Skeletal muscle tissue (tissue), 4 donors: Measurements from ENCODE around the gene NDUFAF5. TPM values are rescaled to one million over a fixed set of nuclear protein-coding genes. Genes with fewer than 3 reads are reported as not detected.
"Not testable (repeated sequence)": the region's sequence is repeated elsewhere in the genome, so short reads cannot be mapped to it uniquely, and the experiment has no call there.

Experiments used
- H3K27ac ChIP-seq: one replicate; pipeline ENCODE4 v1.7.0; 2013; ENCODE audit warnings: mild to moderate bottlenecking, low read depth, low read length, inconsistent platforms
- H3K27me3 ChIP-seq, 3 donors: one replicate each; pipeline ENCODE4 v1.7.0; 2013; ENCODE audit warnings: low read length in 3 of 3; ENCODE audit not compliant: control insufficient read depth in 3 of 3, insufficient read depth in 3 of 3
- H3K36me3 ChIP-seq, 3 donors: one replicate each; pipeline ENCODE4 v1.7.0; 2013; ENCODE audit warnings: low read length in 3 of 3; ENCODE audit not compliant: control insufficient read depth in 3 of 3, insufficient read depth in 3 of 3
- H3K4me1 ChIP-seq, 3 donors: one replicate each; pipeline ENCODE4 v1.7.0; 2013; ENCODE audit warnings: low read length in 3 of 3, mild to moderate bottlenecking in 3 of 3; ENCODE audit not compliant: control insufficient read depth in 3 of 3, insufficient read depth in 3 of 3
- H3K4me3 ChIP-seq, 3 donors: one replicate each; pipeline ENCODE4 v1.7.0; 2013; ENCODE audit warnings: low read length in 3 of 3
- H3K9ac ChIP-seq, 3 donors: one replicate each; pipeline ENCODE4 v1.7.0; 2013; ENCODE audit warnings: low read length in 3 of 3, mild to moderate bottlenecking in 3 of 3, moderate library complexity in 2 of 3, low read depth in 1 of 3
- H3K9me3 ChIP-seq, 3 donors: one replicate each; pipeline ENCODE4 v1.7.0; 2013; ENCODE audit warnings: low read length in 3 of 3; ENCODE audit not compliant: control insufficient read depth in 3 of 3
- total RNA-seq: library from RNA; depleted of rRNA; stranded (reverse); fragments of >200 nt; gene quantifications from one replicate; pipeline ENCODE4 v1.2.3, GENCODE V29; 2014
- donor health status: Osteomylitis.

The NDUFAF5 gene, protein sequence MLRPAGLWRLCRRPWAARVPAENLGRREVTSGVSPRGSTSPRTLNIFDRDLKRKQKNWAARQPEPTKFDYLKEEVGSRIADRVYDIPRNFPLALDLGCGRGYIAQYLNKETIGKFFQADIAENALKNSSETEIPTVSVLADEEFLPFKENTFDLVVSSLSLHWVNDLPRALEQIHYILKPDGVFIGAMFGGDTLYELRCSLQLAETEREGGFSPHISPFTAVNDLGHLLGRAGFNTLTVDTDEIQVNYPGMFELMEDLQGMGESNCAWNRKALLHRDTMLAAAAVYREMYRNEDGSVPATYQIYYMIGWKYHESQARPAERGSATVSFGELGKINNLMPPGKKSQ
- total RNA-seq, result 16.7 TPM

GRCh38 chr20:13784893-13785715 is at the start of gene NDUFAF5, which contains the start of gene ESF1:
TSS of gene NDUFAF5 (plus strand) at chr20:13785028. CDS start at chr20:13785069, 41 bp downstream.
TSS of gene ESF1 (minus strand) at chr20:13784919. CDS start at chr20:13783140, 1,779 bp downstream.
- Histone ChIP-seq H3K4me1 (peaks cover 14 to 23% (median 15%) of the 10 kb centered on the region in 3 donors), H3K27me3 (no peaks in the 10 kb centered on the region), H3K27ac (peak within 1 kb of the TSS; percentile 92), H3K9ac (peak within 1 kb of the TSS; percentile 87 to 91 (median 91)), H3K36me3 (peaks cover 9 to 24% (median 16%) of the 10 kb centered on the region in 3 donors), H3K4me3 (peak within 1 kb of the TSS; percentile 93 to 99 (median 98)), H3K9me3 (no peaks in the 10 kb centered on the region)

DNA sequence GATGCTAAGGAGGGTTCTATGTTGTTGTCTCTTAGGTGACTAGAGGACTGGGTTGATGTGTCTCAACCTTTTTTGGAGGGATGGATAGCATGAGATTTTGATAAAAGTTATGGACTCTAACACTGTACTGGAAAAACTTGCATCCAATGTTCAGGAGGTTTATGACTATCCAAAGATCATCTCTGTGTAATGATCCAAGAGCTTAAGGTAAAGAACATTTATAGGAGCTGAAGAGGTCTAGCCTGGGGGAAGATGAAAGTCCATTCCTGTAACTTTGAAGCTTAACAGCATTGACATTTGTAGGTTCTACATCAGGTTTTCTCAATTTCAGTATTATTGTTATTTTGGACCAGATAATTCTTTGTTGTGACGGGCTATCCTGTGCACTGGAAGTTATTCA is 49.0 kb upstream of the NDUFAF5 start:
- peaks cover 0 to 9% (median 0%) of the 10 kb centered on the region in 3 donors for H3K4me1 ChIP-seq
- H3K27ac ChIP-seq, result no peak overlapping the region
- H3K4me3 ChIP-seq, result no peak overlapping the region
- no peaks in the 10 kb centered on the region for H3K27me3 ChIP-seq
- no peak overlapping the region for H3K9ac ChIP-seq
- no peaks in the 10 kb centered on the region for H3K9me3 ChIP-seq
- H3K36me3 ChIP-seq, result peaks cover 10 to 25% (median 18%) of the 10 kb centered on the region in 3 donors

- Histone ChIP-seq H3K4me3 (no peak overlapping the region), H3K27ac (peak overlapping the region; percentile 23), H3K27me3 (no peaks in the 10 kb centered on the region), H3K9me3 (no peaks in the 10 kb centered on the region), H3K36me3 (peaks cover 9 to 27% (median 24%) of the 10 kb centered on the region in 3 donors), H3K4me1 (peaks cover 0 to 9% (median 0%) of the 10 kb centered on the region in 3 donors), H3K9ac (no peak overlapping the region)
Observed at GRCh38 chr20:13736436-13737191, 48.2 kb upstream of the NDUFAF5 start.

GRCh38 chr20:13738187-13738586 is 46.6 kb upstream of the NDUFAF5 start:
- H3K9me3 ChIP-seq, H3K27ac ChIP-seq: not testable (repeated sequence)

GRCh38 chr20:13739731-13740649 is 44.8 kb upstream of the NDUFAF5 start:
- Histone ChIP-seq H3K4me3 (no peak overlapping the region), H3K4me1 (peaks cover 0 to 9% (median 0%) of the 10 kb centered on the region in 3 donors), H3K27me3 (no peaks in the 10 kb centered on the region), H3K9ac (no peak overlapping the region), H3K36me3 (peaks cover 0 to 15% (median 13%) of the 10 kb centered on the region in 3 donors), H3K27ac (no peak overlapping the region), H3K9me3 (no peaks in the 10 kb centered on the region)

More at GRCh38 chr20:13738187-13738586, 46.6 kb upstream of the NDUFAF5 start:
- H3K27me3 ChIP-seq, H3K9ac ChIP-seq, H3K4me3 ChIP-seq, H3K4me1 ChIP-seq: not testable (repeated sequence)
- H3K36me3 ChIP-seq, result peaks cover 2 to 16% (median 13%) of the 10 kb centered on the region in 3 donors

GRCh38 chr20:13741879-13742278 is 42.9 kb upstream of the NDUFAF5 start:
- H3K4me3 ChIP-seq, result no peak overlapping the region
- peaks cover 0 to 15% (median 13%) of the 10 kb centered on the region in 3 donors for H3K36me3 ChIP-seq
- peaks cover 0 to 2% (median 0%) of the 10 kb centered on the region in 3 donors for H3K4me1 ChIP-seq
- no peak overlapping the region for H3K9ac ChIP-seq
- H3K27ac ChIP-seq, result no peak overlapping the region
- H3K9me3 ChIP-seq, result no peaks in the 10 kb centered on the region
- no peaks in the 10 kb centered on the region for H3K27me3 ChIP-seq

GRCh38 chr20:13744352-13744751 is 40.5 kb upstream of the NDUFAF5 start:
- peaks cover 0 to 15% (median 13%) of the 10 kb centered on the region in 3 donors for H3K36me3 ChIP-seq
- H3K9ac ChIP-seq, result no peak overlapping the region
- H3K9me3 ChIP-seq, result no peaks in the 10 kb centered on the region
- no peaks in the 10 kb centered on the region for H3K4me1 ChIP-seq
- no peaks in the 10 kb centered on the region for H3K27me3 ChIP-seq
- H3K4me3 ChIP-seq, result no peak overlapping the region
- no peak overlapping the region for H3K27ac ChIP-seq

DNA sequence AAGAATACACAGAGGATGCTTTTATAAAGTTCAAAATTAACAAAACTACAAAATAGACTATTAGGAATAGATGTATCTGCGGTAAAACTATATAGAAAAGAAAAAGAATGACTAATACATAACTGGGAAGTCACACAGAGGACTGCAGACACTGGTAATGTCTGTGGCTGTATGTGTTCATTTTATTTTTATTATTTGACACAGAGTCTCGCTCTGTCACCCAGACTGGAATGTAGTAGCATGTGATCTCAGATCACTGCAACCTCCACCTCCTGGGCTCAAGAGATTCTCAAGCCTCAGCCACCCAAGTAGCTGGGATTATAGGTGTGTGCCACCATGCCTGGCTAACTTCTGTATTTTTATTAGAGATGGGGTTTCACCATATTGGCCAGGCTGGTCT is 39.0 kb upstream of the NDUFAF5 start:
- Histone ChIP-seq H3K27ac (no peak overlapping the region), H3K36me3 (peaks cover 0 to 12% (median 11%) of the 10 kb centered on the region in 3 donors)

DNA sequence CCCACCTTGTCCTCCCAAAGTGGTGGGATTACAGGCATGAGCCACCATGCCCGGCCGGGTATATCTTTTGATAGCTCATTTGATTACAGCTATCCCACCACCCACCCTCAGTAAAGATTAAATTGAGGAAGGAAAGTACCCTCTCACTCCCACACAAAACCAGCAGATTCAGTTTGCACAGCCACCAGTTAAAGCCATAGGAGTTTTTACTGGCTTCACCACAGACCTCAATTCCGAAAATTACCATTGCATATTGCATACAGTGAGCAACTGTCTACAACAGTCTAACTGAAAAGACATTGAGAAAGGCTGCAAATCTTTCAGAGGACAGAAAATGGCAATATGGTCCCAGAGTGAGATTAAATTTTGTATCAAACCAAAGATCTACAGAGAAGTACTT is 35.0 kb upstream of the NDUFAF5 start:
- H3K27me3 ChIP-seq, result no peaks in the 10 kb centered on the region
- H3K4me3 ChIP-seq, result no peak overlapping the region
- no peak overlapping the region for H3K27ac ChIP-seq
- H3K36me3 ChIP-seq, result peaks cover 0 to 3% (median 2%) of the 10 kb centered on the region in 3 donors
- no peaks in the 10 kb centered on the region for H3K4me1 ChIP-seq
- no peak overlapping the region for H3K9ac ChIP-seq
- no peaks in the 10 kb centered on the region for H3K9me3 ChIP-seq

More for the DNA sequence above, 39.0 kb upstream of the NDUFAF5 start:
- Histone ChIP-seq H3K9me3 (no peaks in the 10 kb centered on the region), H3K4me1 (no peaks in the 10 kb centered on the region), H3K27me3 (no peaks in the 10 kb centered on the region), H3K9ac (no peak overlapping the region), H3K4me3 (no peak overlapping the region)
